HG02981 (cell line): Measurements from ENCODE around the gene MEGF8.

Source experiments
- ATAC-seq: cut with Tn5 transposase; IDR thresholded peaks from one replicate; pipeline ENCODE4 v1.9.1; 2021; ENCODE audit warnings: mild to moderate bottlenecking, moderate library complexity; ENCODE audit not compliant: unreplicated experiment

Gene MEGF8

DNA sequence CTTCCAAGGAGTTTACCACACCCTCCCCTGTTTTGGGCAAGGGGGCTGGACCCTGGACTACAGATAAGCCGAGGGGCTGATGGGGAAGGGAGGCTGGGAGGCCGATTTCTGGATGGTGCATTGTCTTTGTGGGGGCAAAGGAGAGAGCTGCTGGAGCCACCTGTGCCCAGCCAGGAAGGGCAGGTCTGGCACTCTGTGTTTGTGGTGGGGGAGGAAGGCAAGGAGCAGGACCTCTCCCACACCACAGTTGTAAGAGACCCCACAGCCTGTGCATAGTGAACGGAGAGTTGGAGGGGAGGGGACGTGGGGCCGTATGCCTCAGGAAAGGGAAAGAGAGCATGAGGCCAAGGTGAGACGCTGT lies 39.5 kb upstream of the MEGF8 start:
- no peak for ATAC-seq

DNA sequence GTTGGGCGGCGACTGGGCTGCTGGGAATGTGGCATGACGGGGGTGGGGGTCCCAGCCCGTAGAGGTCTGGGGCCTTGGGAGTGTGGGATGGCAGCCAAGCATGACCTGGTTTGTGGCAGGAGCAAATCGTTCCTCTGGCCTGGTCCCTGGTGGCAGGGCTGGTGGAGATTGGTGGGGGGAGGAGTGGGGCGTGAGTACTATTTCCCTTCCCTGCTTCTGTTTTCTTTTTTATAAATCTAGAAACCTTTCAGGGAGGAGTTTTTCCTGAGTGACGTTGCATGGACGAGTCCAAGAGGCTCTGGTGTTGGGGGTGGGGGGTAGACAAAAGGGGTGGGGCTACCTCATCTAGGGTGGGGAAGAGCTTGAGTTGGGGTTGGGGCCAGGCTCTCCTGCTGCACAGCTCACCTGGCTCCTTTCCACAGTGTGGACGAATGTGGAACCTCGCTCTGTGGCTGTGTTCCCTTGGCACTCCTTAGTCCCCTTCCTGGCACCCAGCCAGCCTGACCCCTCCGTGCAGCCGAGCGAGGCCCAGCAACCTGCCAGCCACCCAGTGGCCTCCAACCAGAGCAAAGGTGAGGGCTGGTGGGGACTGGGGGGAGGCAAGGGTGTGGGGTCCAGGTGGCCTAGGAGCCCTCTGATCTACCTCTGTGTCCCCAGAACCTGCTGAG lies 39.0 kb upstream of the MEGF8 start:
- no peak for ATAC-seq

DNA sequence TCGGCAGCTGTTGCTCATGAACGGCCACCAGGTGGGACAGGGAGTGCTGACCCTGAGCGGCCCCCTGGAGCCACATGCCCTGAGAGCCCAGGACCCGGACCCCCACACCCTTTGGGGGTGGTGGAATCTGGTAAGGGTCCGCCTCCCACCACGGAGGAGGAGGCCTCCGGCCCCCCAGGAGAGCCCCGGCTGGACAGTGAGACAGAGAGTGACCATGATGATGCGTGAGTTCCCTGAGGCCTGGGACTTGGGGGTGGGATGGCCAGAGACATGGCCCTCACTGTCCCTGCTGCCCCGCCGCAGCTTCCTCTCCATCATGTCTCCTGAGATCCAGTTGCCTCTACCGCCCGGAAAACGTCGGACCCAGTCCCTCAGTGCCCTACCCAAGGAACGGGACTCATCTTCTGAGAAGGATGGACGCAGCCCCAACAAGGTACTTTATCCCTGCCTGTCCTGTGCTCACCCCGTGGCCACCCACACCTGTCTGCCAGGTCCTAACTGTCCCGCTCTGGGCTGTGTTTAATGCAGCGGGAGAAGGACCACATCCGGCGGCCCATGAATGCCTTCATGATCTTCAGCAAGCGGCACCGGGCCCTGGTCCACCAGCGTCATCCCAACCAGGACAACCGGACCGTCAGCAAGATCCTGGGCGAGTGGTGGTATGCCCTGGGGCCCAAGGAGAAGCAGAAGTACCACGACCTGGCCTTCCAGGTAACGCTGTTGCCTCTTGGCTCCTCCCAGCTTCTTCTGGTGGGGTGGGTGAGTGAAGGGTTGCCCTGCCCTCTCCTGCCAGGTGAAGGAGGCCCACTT lies 38.2 kb upstream of the MEGF8 start:
- no peak for ATAC-seq

DNA sequence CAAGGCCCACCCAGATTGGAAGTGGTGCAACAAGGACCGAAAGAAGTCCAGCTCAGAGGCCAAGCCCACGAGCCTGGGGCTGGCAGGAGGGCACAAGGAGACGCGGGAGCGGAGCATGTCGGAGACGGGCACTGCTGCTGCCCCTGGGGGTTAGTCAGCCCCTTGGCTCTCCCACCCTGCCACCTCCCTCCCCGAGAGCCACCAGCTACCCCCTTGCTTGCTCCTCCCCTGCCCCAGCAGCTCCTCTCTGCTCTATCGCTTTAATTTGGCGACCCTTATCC lies 37.7 kb upstream of the MEGF8 start:
- ATAC-seq: no peak

- ATAC-seq: no peak
Observed at GRCh38 chr19:42288387-42288786, 37.0 kb upstream of the MEGF8 start.

DNA sequence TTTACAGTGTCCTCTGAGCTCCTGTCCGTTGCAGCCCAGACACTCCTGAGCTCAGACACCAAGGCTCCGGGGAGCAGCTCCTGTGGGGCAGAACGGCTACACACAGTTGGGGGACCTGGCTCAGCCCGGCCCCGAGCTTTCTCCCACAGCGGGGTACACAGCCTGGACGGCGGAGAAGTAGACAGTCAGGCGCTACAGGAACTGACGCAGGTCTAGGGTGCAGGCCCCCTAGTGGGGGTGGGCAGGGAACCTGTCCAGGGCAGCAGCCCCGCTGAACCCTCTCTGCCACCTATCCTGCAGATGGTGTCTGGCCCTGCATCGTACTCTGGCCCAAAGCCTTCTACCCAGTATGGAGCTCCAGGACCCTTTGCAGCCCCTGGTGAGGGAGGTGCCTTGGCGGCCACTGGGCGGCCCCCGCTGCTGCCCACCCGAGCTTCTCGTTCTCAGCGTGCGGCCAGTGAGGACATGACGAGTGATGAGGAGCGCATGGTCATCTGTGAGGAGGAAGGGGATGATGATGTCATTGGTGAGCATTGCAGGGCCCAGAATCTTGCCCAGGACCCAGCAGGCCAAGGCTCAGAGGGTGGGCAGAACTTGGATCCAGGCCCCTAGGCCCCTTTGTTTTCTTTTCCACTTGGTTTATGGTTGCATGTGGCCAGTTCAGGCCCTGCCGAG lies 36.4 kb upstream of the MEGF8 start:
- no peak for ATAC-seq

GRCh38 chr19:42289556-42290041 lies 35.8 kb upstream of the MEGF8 start:
- ATAC-seq: no peak

GRCh38 chr19:42290136-42290522 lies 35.3 kb upstream of the MEGF8 start:
- ATAC-seq: no peak

GRCh38 chr19:42290523-42291434 lies 34.7 kb upstream of the MEGF8 start:
- ATAC-seq: no peak

DNA sequence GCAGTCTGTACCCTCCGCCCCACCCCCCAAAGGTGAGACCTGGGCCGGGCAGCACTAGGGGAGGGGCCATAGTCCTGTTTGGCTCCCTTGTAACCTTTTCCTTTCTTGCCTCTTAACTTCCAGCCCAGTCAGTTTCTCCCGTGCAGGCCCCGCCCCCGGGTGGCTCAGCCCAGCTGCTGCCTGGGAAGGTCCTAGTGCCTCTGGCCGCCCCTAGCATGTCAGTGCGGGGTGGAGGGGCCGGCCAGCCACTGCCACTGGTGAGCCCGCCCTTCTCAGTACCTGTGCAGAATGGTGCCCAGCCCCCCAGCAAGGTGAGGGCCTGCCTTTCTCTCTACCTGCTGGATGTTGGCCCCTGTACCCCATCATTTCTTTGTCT lies 34.0 kb upstream of the MEGF8 start:
- ATAC-seq: no peak

DNA sequence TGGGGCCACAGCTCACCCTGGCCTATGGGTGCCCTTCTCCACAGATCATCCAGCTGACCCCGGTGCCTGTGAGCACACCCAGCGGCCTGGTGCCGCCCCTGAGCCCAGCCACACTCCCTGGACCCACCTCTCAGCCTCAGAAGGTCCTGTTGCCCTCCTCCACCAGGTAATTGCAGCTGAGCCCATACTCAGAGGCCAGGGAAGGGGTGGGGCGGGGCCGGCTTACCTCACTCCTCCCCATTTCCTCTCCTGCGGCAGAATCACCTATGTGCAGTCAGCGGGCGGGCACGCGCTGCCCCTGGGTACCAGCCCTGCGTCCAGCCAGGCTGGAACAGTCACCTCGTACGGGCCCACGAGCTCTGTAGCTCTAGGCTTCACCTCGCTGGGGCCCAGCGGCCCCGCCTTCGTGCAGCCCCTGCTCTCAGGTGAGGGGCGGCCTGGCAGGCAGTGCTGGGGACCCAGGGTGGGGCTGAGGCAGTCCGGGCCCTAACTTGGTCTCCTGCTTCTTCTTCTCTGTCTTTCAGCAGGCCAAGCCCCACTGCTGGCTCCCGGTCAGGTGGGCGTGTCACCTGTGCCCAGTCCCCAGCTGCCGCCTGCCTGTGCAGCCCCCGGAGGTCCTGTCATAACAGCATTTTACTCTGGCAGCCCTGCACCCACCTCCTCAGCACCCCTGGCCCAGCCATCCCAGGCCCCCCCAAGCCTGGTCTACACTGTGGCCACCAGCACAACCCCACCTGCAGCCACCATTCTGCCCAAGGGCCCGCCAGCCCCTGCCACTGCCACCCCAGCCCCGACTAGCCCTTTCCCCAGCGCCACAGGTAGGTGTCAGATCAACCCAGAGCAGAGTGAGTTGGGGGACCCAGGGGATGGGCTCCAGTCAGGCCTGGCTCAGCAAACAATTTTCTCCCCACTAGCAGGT lies 33.1 kb upstream of the MEGF8 start:
- no peak for ATAC-seq

- no peak for ATAC-seq
Observed at GRCh38 chr19:42292963-42293362, 32.5 kb upstream of the MEGF8 start.

- ATAC-seq: no peak
Observed at GRCh38 chr19:42293540-42293939, 31.9 kb upstream of the MEGF8 start.

DNA sequence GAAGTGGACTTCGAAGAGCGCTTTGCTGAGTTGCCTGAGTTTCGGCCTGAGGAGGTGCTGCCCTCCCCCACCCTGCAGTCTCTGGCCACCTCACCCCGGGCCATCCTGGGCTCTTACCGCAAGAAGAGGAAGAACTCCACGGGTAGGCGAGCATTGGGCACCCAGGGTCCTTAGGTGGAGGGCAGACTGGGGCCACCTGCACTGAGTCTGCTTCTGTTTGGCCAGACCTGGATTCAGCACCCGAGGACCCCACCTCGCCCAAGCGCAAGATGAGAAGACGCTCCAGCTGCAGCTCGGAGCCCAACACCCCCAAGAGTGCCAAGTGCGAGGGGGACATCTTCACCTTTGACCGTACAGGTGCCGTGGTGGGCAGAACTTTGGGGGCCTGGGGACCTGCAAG lies 31.5 kb upstream of the MEGF8 start:
- no peak for ATAC-seq

DNA sequence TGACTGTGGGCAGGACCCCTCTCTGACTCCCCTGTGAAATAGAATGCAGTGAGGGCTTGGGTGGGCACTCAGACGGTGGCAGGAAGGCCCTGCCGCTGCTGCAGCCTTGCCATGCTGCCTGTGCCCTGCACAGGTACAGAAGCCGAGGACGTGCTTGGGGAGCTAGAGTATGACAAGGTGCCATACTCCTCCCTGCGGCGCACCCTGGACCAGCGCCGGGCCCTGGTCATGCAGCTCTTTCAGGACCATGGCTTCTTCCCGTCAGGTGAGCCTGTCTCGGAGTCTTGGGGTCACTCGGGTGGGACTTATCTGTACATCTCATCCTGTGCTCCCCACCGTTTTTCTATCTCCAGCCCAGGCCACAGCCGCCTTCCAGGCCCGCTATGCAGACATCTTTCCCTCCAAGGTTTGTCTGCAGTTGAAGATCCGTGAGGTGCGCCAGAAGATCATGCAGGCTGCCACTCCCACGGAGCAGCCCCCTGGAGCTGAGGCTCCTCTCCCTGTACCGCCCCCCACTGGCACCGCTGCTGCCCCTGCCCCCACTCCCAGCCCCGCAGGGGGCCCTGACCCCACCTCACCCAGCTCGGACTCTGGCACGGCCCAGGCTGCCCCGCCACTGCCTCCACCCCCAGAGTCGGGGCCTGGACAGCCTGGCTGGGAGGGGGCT lies 30.8 kb upstream of the MEGF8 start:
- no peak for ATAC-seq

GRCh38 chr19:42295342-42295741 lies 30.1 kb upstream of the MEGF8 start:
- no peak for ATAC-seq

GRCh38 chr19:42295831-42296525 lies 29.5 kb upstream of the MEGF8 start:
- ATAC-seq: peak; percentile 42

GRCh38 chr19:42297039-42297438 lies 28.4 kb upstream of the MEGF8 start:
- ATAC-seq: no peak

GRCh38 chr19:42301646-42302203 lies 23.7 kb upstream of the MEGF8 start, which contains the start of gene PRR19:
TSS of gene PRR19 (plus strand) at chr19:42302132. CDS start at chr19:42309585, 7,453 bp downstream.
- peak; percentile 5 for ATAC-seq
